H1 (cell line): Measurements from ENCODE around the gene SCIMP. TPM values are rescaled to one million over a fixed set of nuclear protein-coding genes. Genes with fewer than 3 reads are reported as not detected.

Source experiments
- CTCF ChIA-PET: fragments of 300-600 bp; sonication (Branson Sonifier 250); formaldehyde crosslinking; loops from one replicate; lab custom pipeline; 2021; ENCODE audit not compliant: partially characterized antibody; lab: Charles Lee
- POLR2A ChIA-PET: fragments of 300-600 bp; sonication (Branson Sonifier 250); formaldehyde crosslinking; loops from one replicate; lab custom pipeline; 2021; ENCODE audit warnings: inconsistent platforms; ENCODE audit not compliant: partially characterized antibody; lab: Charles Lee
- DNase-seq, 2 experiments: peaks; one replicate each; pipeline versions ENCODE4 v3.0.0 to v3.0.0-alpha.2; 2010 to 2022; ENCODE audit warnings: low spot score in 2 of 2, low read depth in 1 of 2, mixed read lengths in 1 of 2
- FAIRE-seq: peaks from 2 replicates; lab custom pipeline; 2011; peaks lifted over from hg19 to GRCh38; lab: Jason Lieb, UNC
- H2AFZ ChIP-seq: 2 replicates; pipeline ENCODE4 v1.8.1; 2012; ENCODE audit warnings: low read length, inconsistent platforms
- H2AK5ac ChIP-seq: 2 replicates; pipeline ENCODE4 v1.6.1; 2013; ENCODE audit warnings: low read depth, low read length
- H2BK120ac ChIP-seq: replicated peaks from 2 replicates; pipeline ENCODE3; 2013; ENCODE audit warnings: low read depth, low read length, inconsistent platforms
- H2BK12ac ChIP-seq: 2 replicates; pipeline ENCODE4 v1.6.1; 2013; ENCODE audit warnings: low read depth, low read length
- H2BK15ac ChIP-seq: 2 replicates; pipeline ENCODE4 v1.6.1; 2013; ENCODE audit warnings: low read length
- H2BK20ac ChIP-seq: 2 replicates; pipeline ENCODE4 v1.6.1; 2013; ENCODE audit warnings: low read length
- H2BK5ac ChIP-seq: 2 replicates; pipeline ENCODE4 v1.6.1; 2013; ENCODE audit warnings: low read depth, low read length
- H3K14ac ChIP-seq: 2 replicates; pipeline ENCODE4 v1.6.1; 2013; ENCODE audit warnings: inconsistent platforms; ENCODE audit not compliant: insufficient read length
- H3K18ac ChIP-seq: 2 replicates; pipeline ENCODE4 v1.6.1; 2013; ENCODE audit warnings: low read length; ENCODE audit errors: extremely low read depth
- H3K23ac ChIP-seq: 2 replicates; pipeline ENCODE4 v1.6.1; 2013; ENCODE audit warnings: inconsistent platforms; ENCODE audit not compliant: insufficient read length
- H3K23me2 ChIP-seq: 2 replicates; pipeline ENCODE4 v1.6.1; 2013; ENCODE audit warnings: low read depth, low read length
- H3K27ac ChIP-seq: 2 replicates; pipeline ENCODE4 v1.6.1; 2011; ENCODE audit warnings: low read depth, low read length, inconsistent platforms
- H3K27me3 ChIP-seq, 4 experiments: replicated peaks in 1 of 4; 1 replicate in 1 of 4; 2 replicates in 3 of 4; pipeline versions ENCODE4 v1.6.1 to v1.8.1; 2011 to 2013; ENCODE audit warnings: low read length in 3 of 4, mild to moderate bottlenecking in 3 of 4, inconsistent platforms in 2 of 4, mixed read lengths in 2 of 4, moderate library complexity in 1 of 4; ENCODE audit not compliant: control insufficient read depth in 3 of 4, insufficient read depth in 3 of 4; ENCODE audit errors: extremely low read depth in 1 of 4
- H3K36me3 ChIP-seq, 4 experiments: 2 replicates each; pipeline versions ENCODE4 v1.6.1 to v1.8.1; 2011 to 2013; ENCODE audit warnings: mild to moderate bottlenecking in 4 of 4, low read length in 3 of 4, moderate library complexity in 2 of 4, control low read depth in 1 of 4, inconsistent platforms in 1 of 4; ENCODE audit not compliant: insufficient read depth in 4 of 4, control insufficient read depth in 2 of 4
- H3K4ac ChIP-seq: replicated peaks from 2 replicates; pipeline ENCODE3; 2013; ENCODE audit warnings: low read length, low read depth, mixed read lengths, inconsistent platforms; ENCODE audit not compliant: insufficient read length
- H3K4me1 ChIP-seq, 4 experiments: replicated peaks in 1 of 4; 1 replicate in 1 of 4; 2 replicates in 3 of 4; pipeline versions ENCODE4 v1.6.1 to v1.8.1; 2011 to 2013; ENCODE audit warnings: low read length in 3 of 4, inconsistent platforms in 2 of 4, mixed read lengths in 1 of 4; ENCODE audit not compliant: insufficient read depth in 4 of 4, control insufficient read depth in 3 of 4
- H3K4me2 ChIP-seq, 2 experiments: 2 replicates each; pipeline versions ENCODE4 v1.6.1 to v1.8.1; 2011 to 2013; ENCODE audit warnings: low read depth in 2 of 2, low read length in 2 of 2, control low read depth in 1 of 2, inconsistent platforms in 1 of 2, mild to moderate bottlenecking in 1 of 2; ENCODE audit not compliant: insufficient read depth in 1 of 2
- H3K4me3 ChIP-seq, 4 experiments: fragments of 200-600, 300-600 bp in 1 of 4; sonication (generic), shearing (Covaris generic), sonication (Bioruptor Twin) in 1 of 4; 2 replicates each; pipeline versions ENCODE4 v1.5.1 to v1.8.1; 2011 to 2016; ENCODE audit warnings: low read length in 4 of 4, low read depth in 3 of 4, control low read depth in 2 of 4, inconsistent platforms in 2 of 4, mild to moderate bottlenecking in 2 of 4, mixed read lengths in 1 of 4, moderate library complexity in 1 of 4; ENCODE audit not compliant: insufficient read depth in 2 of 4; ENCODE audit errors: extremely low read depth in 1 of 4
- H3K56ac ChIP-seq: replicated peaks from 2 replicates; pipeline ENCODE3; 2013; ENCODE audit warnings: low read depth, mild to moderate bottlenecking, mixed read lengths, low read length, inconsistent platforms; ENCODE audit not compliant: insufficient read length
- H3K79me1 ChIP-seq: 2 replicates; pipeline ENCODE4 v1.6.1; 2013; ENCODE audit warnings: low read depth, low read length, control low read depth
- H3K79me2 ChIP-seq, 2 experiments: 2 replicates each; pipeline versions ENCODE4 v1.6.1 to v1.8.1; 2012 to 2013; ENCODE audit warnings: low read length in 2 of 2, mild to moderate bottlenecking in 2 of 2, inconsistent platforms in 1 of 2; ENCODE audit not compliant: insufficient read depth in 2 of 2, control insufficient read depth in 1 of 2
- H3K9ac ChIP-seq, 4 experiments: replicated peaks in 1 of 4; 1 replicate in 1 of 4; 2 replicates in 3 of 4; pipeline versions ENCODE4 v1.6.1 to v1.8.1; 2011 to 2013; ENCODE audit warnings: low read depth in 3 of 4, low read length in 3 of 4, control low read depth in 2 of 4, mild to moderate bottlenecking in 2 of 4, moderate library complexity in 2 of 4, inconsistent platforms in 1 of 4; ENCODE audit errors: extremely low read depth in 1 of 4
- H3K9me3 ChIP-seq, 2 experiments: 2 replicates each; pipeline versions ENCODE4 v1.6.1 to v1.8.1; 2012 to 2013; ENCODE audit warnings: mild to moderate bottlenecking in 2 of 2, moderate library complexity in 2 of 2, control low read depth in 1 of 2, inconsistent platforms in 1 of 2, low read depth in 1 of 2, low read length in 1 of 2, mixed read lengths in 1 of 2; ENCODE audit not compliant: insufficient read depth in 2 of 2
- H4K20me1 ChIP-seq, 2 experiments: replicated peaks in 1 of 2; 2 replicates each; pipeline versions ENCODE3 to v1.8.1; 2011 to 2013; ENCODE audit warnings: inconsistent platforms in 2 of 2, low read length in 2 of 2, mild to moderate bottlenecking in 1 of 2; ENCODE audit not compliant: insufficient read depth in 2 of 2, control insufficient read depth in 1 of 2
- H4K5ac ChIP-seq: 2 replicates; pipeline ENCODE4 v1.6.1; 2013; ENCODE audit warnings: low read length, low read depth, mixed read lengths, inconsistent platforms; ENCODE audit not compliant: insufficient read length
- H4K8ac ChIP-seq: 2 replicates; pipeline ENCODE4 v1.8.0; 2013; ENCODE audit warnings: mild to moderate bottlenecking, moderate library complexity, low read length, inconsistent platforms; ENCODE audit not compliant: insufficient read depth; ENCODE audit errors: extremely low read depth
- H4K91ac ChIP-seq: replicated peaks from 2 replicates; pipeline ENCODE3; 2013; ENCODE audit warnings: low read length, mixed read lengths, inconsistent platforms; ENCODE audit not compliant: insufficient read length
- CHD1 ChIP-seq: IDR thresholded peaks from 2 replicates; pipeline ENCODE4 v1.6.1; 2012; ENCODE audit warnings: low read depth, low read length, improper control_type of control experiment
- GABPA ChIP-seq: IDR thresholded peaks from 2 replicates; pipeline ENCODE4 v1.6.1; 2011; ENCODE audit warnings: mild to moderate bottlenecking, low read length, moderate library complexity, borderline replicate concordance; ENCODE audit not compliant: insufficient read depth
- HDAC2 ChIP-seq, 2 experiments: fragments of 300-600 bp in 1 of 2; sonication (generic) in 1 of 2; IDR thresholded peaks; 2 replicates each; pipeline ENCODE4 v1.6.1; 2011 to 2012; ENCODE audit warnings: low read depth in 2 of 2, low read length in 2 of 2, mild to moderate bottlenecking in 2 of 2, moderate library complexity in 2 of 2, borderline replicate concordance in 1 of 2, inconsistent platforms in 1 of 2
- JUN ChIP-seq: IDR thresholded peaks from 2 replicates; pipeline ENCODE4 v1.6.1; 2011; ENCODE audit warnings: low read depth, mild to moderate bottlenecking, improper control_type of control experiment, low read length
- KDM1A ChIP-seq: fragments of 200-600, 300-600 bp; sonication (generic); IDR thresholded peaks from 2 replicates; pipeline ENCODE4 v1.7.1; 2016; ENCODE audit warnings: mild to moderate bottlenecking, low read length, borderline replicate concordance
- RAD21 ChIP-seq, 2 experiments: IDR thresholded peaks in 1 of 2; conservative IDR thresholded peaks in 1 of 2; 2 replicates each; pipeline ENCODE4 v1.6.1; 2011; ENCODE audit warnings: low read depth in 2 of 2, low read length in 2 of 2, improper control_type of control experiment in 1 of 2, inconsistent platforms in 1 of 2, mild to moderate bottlenecking in 1 of 2, moderate library complexity in 1 of 2
- RBBP5 ChIP-seq: IDR thresholded peaks from 2 replicates; pipeline ENCODE4 v1.7.1; 2012; ENCODE audit warnings: low read depth, mild to moderate bottlenecking, inconsistent platforms, low read length, moderate library complexity, borderline replicate concordance
- SAP30 ChIP-seq: fragments of 300-600 bp; sonication (generic); IDR thresholded peaks from 2 replicates; pipeline ENCODE4 v1.7.1; 2012; ENCODE audit warnings: low read length, moderate library complexity, mild to moderate bottlenecking, inconsistent platforms; ENCODE audit not compliant: insufficient read depth, insufficient replicate concordance
- SP1 ChIP-seq: IDR thresholded peaks from 2 replicates; pipeline ENCODE4 v1.6.1; 2011; ENCODE audit warnings: low read depth, low read length
- TAF7 ChIP-seq: optimal IDR thresholded peaks from 2 replicates; pipeline ENCODE3; 2011; ENCODE audit warnings: low read depth, mild to moderate bottlenecking, inconsistent platforms, low read length, moderate library complexity, borderline replicate concordance
- WGBS, 2 experiments: shearing (Covaris generic) in 1 of 2; methylation state at CpG; one replicate each; pipeline versions ENCODE4 v1.1.6 to v1.1.7; 2013 to 2015; ENCODE audit warnings: low lambda C conversion rate in 2 of 2, mixed read lengths in 2 of 2, inconsistent platforms in 1 of 2, low coverage in 1 of 2, missing lambda C conversion rate in 1 of 2; ENCODE audit not compliant: insufficient replicate concordance in 2 of 2, insufficient coverage in 1 of 2, insufficient read length in 1 of 2; ENCODE audit errors: extremely low coverage in 1 of 2, missing lambda C conversion rate in 1 of 2; 5-methylcytosine and 5-hydroxymethylcytosine counted together
- polyA plus RNA-seq, 7 experiments: library from polyadenylated mRNA; depleted of rRNA in 3 of 7; stranded (reverse) in 5 of 7; unstranded in 2 of 7; fragments of >200 nt in 5 of 7; fragments of 200-250 nt in 2 of 7; gene quantifications; 1 replicate in 5 of 7; 2 replicates in 1 of 7; 4 replicates in 1 of 7; pipeline versions ENCODE4 v1.2.1 to v1.2.3, GENCODE V29; 2011 to 2013; ENCODE audit warnings: missing spikeins in 2 of 7, mixed read lengths in 2 of 7
- total RNA-seq: library from RNA; stranded (reverse); fragmentation: NEBNext Ultra II Directional; extraction: Animal tissue kit (Norgen Biotek cat#: 25700); gene quantifications from 2 replicates; pipeline ENCODE4 v1.2.1, GENCODE V29; 2021
- TF ChIP-seq, protein P1 (sequence below), 3 experiments: IDR thresholded peaks; 1 replicate in 2 of 3; 2 replicates in 1 of 3; pipeline versions ENCODE4 v1.5.1 to v1.6.1; 2011; ENCODE audit warnings: low read length in 3 of 3, mild to moderate bottlenecking in 3 of 3, inconsistent platforms in 2 of 3, low read depth in 1 of 3, moderate library complexity in 1 of 3; ENCODE audit not compliant: insufficient read depth in 1 of 3; ENCODE audit errors: control extremely low read depth in 1 of 3

SCIMP gene
- total and polyA plus RNA-seq, 2 of the 8 experiments (the other 6 are each of a cell fraction or from before 2014, with no cell fraction given) = not detected

DNA sequence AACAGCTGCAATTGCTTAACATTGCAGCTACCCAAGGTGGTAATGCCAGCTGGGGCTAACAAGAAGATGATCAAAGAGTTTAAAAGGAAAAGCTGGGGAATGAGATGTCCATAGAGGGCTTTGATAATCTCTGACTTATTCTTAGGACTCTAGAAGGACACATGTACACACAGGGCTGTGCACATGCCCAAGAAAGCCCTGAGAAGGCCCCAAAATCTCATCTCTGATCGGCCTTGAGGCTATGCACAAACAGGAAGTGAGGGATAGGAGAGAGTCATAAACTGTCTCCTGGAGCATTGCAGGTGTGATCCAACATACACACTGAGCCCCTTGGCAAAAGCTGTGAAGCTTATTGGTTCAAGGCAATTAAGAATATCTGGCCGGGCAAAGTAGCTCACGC lies 30.2 kb upstream of the SCIMP start:
- Histone ChIP-seq H3K14ac (no peak overlapping the region), H4K20me1 (peaks cover 0 to 2% of the 10 kb centered on the region in 2 experiments), H2BK12ac (no peak overlapping the region), H3K79me2 (no peaks in the 10 kb centered on the region), H2BK15ac (no peak overlapping the region), H3K18ac (no peak overlapping the region), H2BK120ac (no peak overlapping the region), H2BK20ac (no peak overlapping the region), H3K56ac (no peak overlapping the region), H3K79me1 (no peaks in the 10 kb centered on the region), H2AFZ (no peak overlapping the region), H3K23me2 (no peaks in the 10 kb centered on the region), H3K9me3 (no peaks in the 10 kb centered on the region), H4K91ac (no peak overlapping the region), H3K4me3 (no peak overlapping the region), H3K27ac (no peak overlapping the region), H4K8ac (no peak overlapping the region), H3K27me3 (no peaks in the 10 kb centered on the region), H3K36me3 (no peaks in the 10 kb centered on the region), H3K4me1 (no peaks in the 10 kb centered on the region), H2BK5ac (no peak overlapping the region), H2AK5ac (no peak overlapping the region), H3K4me2 (no peak overlapping the region), H3K23ac (no peak overlapping the region), H3K9ac (no peak overlapping the region), H4K5ac (no peak overlapping the region), H3K4ac (no peak overlapping the region)
- POLR2A ChIA-PET = no interaction called here
- FAIRE-seq (no peak), DNase-seq (no peak)
- CTCF ChIA-PET = interaction anchor here (1.1 to 1.2 kb wide), 3 partner anchors 15 to 42 kb away, joined by 3 to 4 read pairs (median 3); no protein-coding TSS in a partner anchor
- WGBS, 2 experiments = 96% methylated on average over 3 of the region's 3 CpGs; no CpG with 5 or more reads in 1 of the 2 experiments
- TF ChIP-seq TAF7 (no peak), CHD1 (no peak), JUN (no peak), SAP30 (no peak), RAD21 (IDR thresholded peaks at IDR 0.05 in 1 of 2, conservative IDR thresholded peaks at IDR 0.05 in 1 of 2; ENCODE audit: low read depth in 2 of 2, low read length in 2 of 2) (no peak), SP1 (no peak), GABPA (no peak), RBBP5 (no peak), HDAC2 (IDR thresholded peaks at IDR 0.05; ENCODE audit: borderline replicate concordance in 1 of 2, low read depth in 2 of 2, low read length in 2 of 2) (no peak), KDM1A (no peak)
- TF ChIP-seq, protein P1, sequence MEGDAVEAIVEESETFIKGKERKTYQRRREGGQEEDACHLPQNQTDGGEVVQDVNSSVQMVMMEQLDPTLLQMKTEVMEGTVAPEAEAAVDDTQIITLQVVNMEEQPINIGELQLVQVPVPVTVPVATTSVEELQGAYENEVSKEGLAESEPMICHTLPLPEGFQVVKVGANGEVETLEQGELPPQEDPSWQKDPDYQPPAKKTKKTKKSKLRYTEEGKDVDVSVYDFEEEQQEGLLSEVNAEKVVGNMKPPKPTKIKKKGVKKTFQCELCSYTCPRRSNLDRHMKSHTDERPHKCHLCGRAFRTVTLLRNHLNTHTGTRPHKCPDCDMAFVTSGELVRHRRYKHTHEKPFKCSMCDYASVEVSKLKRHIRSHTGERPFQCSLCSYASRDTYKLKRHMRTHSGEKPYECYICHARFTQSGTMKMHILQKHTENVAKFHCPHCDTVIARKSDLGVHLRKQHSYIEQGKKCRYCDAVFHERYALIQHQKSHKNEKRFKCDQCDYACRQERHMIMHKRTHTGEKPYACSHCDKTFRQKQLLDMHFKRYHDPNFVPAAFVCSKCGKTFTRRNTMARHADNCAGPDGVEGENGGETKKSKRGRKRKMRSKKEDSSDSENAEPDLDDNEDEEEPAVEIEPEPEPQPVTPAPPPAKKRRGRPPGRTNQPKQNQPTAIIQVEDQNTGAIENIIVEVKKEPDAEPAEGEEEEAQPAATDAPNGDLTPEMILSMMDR (IDR thresholded peaks at IDR 0.05; ENCODE audit: control extremely low read depth in 1 of 3, insufficient read depth in 1 of 3, low read depth in 1 of 3, low read length in 3 of 3) = no peak
